Measurements from ENCODE around the gene OLA1. TPM values are rescaled to one million over a fixed set of nuclear protein-coding genes. Genes with fewer than 3 reads are reported as not detected.

The OLA1 gene
- total RNA-seq, 2 experiments from 2014 or later, result 64.3 to 83.1 TPM

- H3K4me1 Mint-ChIP-seq, result peaks cover 12% of the 10 kb centered on the region
- ATAC-seq (no peak), DNase-seq (no peak)
- CTCF ChIA-PET, result no interaction called here
- no peak overlapping the region for H3K4me3 Mint-ChIP-seq
- H3K36me3 Mint-ChIP-seq, result no peaks in the 10 kb centered on the region
- no peak overlapping the region for H3K27ac Mint-ChIP-seq
- H3K27me3 Mint-ChIP-seq, result peaks cover 6% of the 10 kb centered on the region
- H3K9me3 Mint-ChIP-seq (ENCODE audit: low read depth), result no peaks in the 10 kb centered on the region
These were observed 211.5 kb downstream of the OLA1 start for GRCh38 chr2:174036825-174037224.

- H3K27me3 Mint-ChIP-seq, result peaks cover 6% of the 10 kb centered on the region
- H3K36me3 Mint-ChIP-seq, result no peaks in the 10 kb centered on the region
- H3K9me3 Mint-ChIP-seq (ENCODE audit: low read depth), result no peaks in the 10 kb centered on the region
- DNase-seq, result no peak
- H3K27ac Mint-ChIP-seq, result no peak overlapping the region
- CTCF ChIA-PET, result no interaction called here
- H3K4me1 Mint-ChIP-seq, result peaks cover 12% of the 10 kb centered on the region
- no peak for ATAC-seq
- no peak overlapping the region for H3K4me3 Mint-ChIP-seq
These were observed 212.2 kb downstream of the OLA1 start for GRCh38 chr2:174035981-174036742.

GRCh38 chr2:174035117-174035635 lies 213.2 kb downstream of the OLA1 start:
- Mint-ChIP-seq H3K4me1 (peaks cover 12% of the 10 kb centered on the region), H3K4me3 (no peak overlapping the region), H3K9me3 (ENCODE audit: low read depth) (no peaks in the 10 kb centered on the region), H3K27me3 (peaks cover 10% of the 10 kb centered on the region), H3K36me3 (no peaks in the 10 kb centered on the region), H3K27ac (no peak overlapping the region)
- DNase-seq, result no peak
- no peak for ATAC-seq
- CTCF ChIA-PET, result no interaction called here

GRCh38 chr2:174033163-174033550 lies 215.2 kb downstream of the OLA1 start:
- no peak overlapping the region for H3K27ac Mint-ChIP-seq
- H3K27me3 Mint-ChIP-seq, result peaks cover 10% of the 10 kb centered on the region
- no peak overlapping the region for H3K4me3 Mint-ChIP-seq
- CTCF ChIA-PET, result no interaction called here
- H3K9me3 Mint-ChIP-seq (ENCODE audit: low read depth), result no peaks in the 10 kb centered on the region
- ATAC-seq (no peak), DNase-seq (no peak)
- H3K4me1 Mint-ChIP-seq, result no peaks in the 10 kb centered on the region
- H3K36me3 Mint-ChIP-seq, result no peaks in the 10 kb centered on the region

GRCh38 chr2:174031226-174031625 lies 217.1 kb downstream of the OLA1 start:
- Mint-ChIP-seq H3K4me3 (no peak overlapping the region), H3K27ac (no peak overlapping the region), H3K9me3 (ENCODE audit: low read depth) (no peaks in the 10 kb centered on the region), H3K27me3 (peaks cover 6% of the 10 kb centered on the region), H3K36me3 (no peaks in the 10 kb centered on the region), H3K4me1 (no peaks in the 10 kb centered on the region)
- CTCF ChIA-PET, result no interaction called here
- DNase-seq (no peak), ATAC-seq (no peak)

GRCh38 chr2:174028935-174029334 lies 219.4 kb downstream of the OLA1 start:
- H3K36me3 Mint-ChIP-seq, result no peaks in the 10 kb centered on the region
- CTCF ChIA-PET, result no interaction called here
- ATAC-seq, result no peak
- no peak overlapping the region for H3K4me3 Mint-ChIP-seq
- H3K27me3 Mint-ChIP-seq, result peaks cover 6% of the 10 kb centered on the region
- peaks cover 4% of the 10 kb centered on the region for H3K9me3 Mint-ChIP-seq (ENCODE audit: low read depth)
- no peak overlapping the region for H3K27ac Mint-ChIP-seq
- H3K4me1 Mint-ChIP-seq, result peaks cover 4% of the 10 kb centered on the region
- DNase-seq, result no peak

GRCh38 chr2:174027956-174028355 lies 220.4 kb downstream of the OLA1 start:
- ATAC-seq, result no peak
- CTCF ChIA-PET, result no interaction called here
- H3K27ac Mint-ChIP-seq, result no peak overlapping the region
- H3K4me3 Mint-ChIP-seq, result no peak overlapping the region
- H3K27me3 Mint-ChIP-seq, result peaks cover 3% of the 10 kb centered on the region
- peaks cover 4% of the 10 kb centered on the region for H3K9me3 Mint-ChIP-seq (ENCODE audit: low read depth)
- H3K4me1 Mint-ChIP-seq, result peaks cover 4% of the 10 kb centered on the region
- H3K36me3 Mint-ChIP-seq, result no peaks in the 10 kb centered on the region
- DNase-seq, result no peak

- peaks cover 4% of the 10 kb centered on the region for H3K4me1 Mint-ChIP-seq
- H3K4me3 Mint-ChIP-seq, result no peak overlapping the region
- ATAC-seq, result no peak
- H3K27ac Mint-ChIP-seq, result no peak overlapping the region
- no peak for DNase-seq
- CTCF ChIA-PET, result interaction anchor here (0.7 kb wide), 1 partner anchor 31 kb away, joined by 3 read pairs; no protein-coding TSS in a partner anchor
- peaks cover 10% of the 10 kb centered on the region for H3K27me3 Mint-ChIP-seq
- no peaks in the 10 kb centered on the region for H3K36me3 Mint-ChIP-seq
- H3K9me3 Mint-ChIP-seq (ENCODE audit: low read depth), result peaks cover 4% of the 10 kb centered on the region
These were observed 222.0 kb downstream of the OLA1 start for GRCh38 chr2:174026122-174026845.

- Mint-ChIP-seq H3K4me3 (no peak overlapping the region), H3K36me3 (no peaks in the 10 kb centered on the region), H3K27me3 (peaks cover 6% of the 10 kb centered on the region), H3K4me1 (peaks cover 4% of the 10 kb centered on the region), H3K27ac (no peak overlapping the region), H3K9me3 (ENCODE audit: low read depth) (peaks cover 4% of the 10 kb centered on the region)
- CTCF ChIA-PET, result interaction anchor here (0.7 kb wide), 1 partner anchor 31 kb away, joined by 3 read pairs; no protein-coding TSS in a partner anchor
- DNase-seq (no peak), ATAC-seq (no peak)
These were observed 222.8 kb downstream of the OLA1 start for GRCh38 chr2:174025271-174026121.

- H3K27ac Mint-ChIP-seq, result no peak overlapping the region
- DNase-seq (no peak), ATAC-seq (no peak)
- no peaks in the 10 kb centered on the region for H3K36me3 Mint-ChIP-seq
- H3K4me1 Mint-ChIP-seq, result peaks cover 4% of the 10 kb centered on the region
- H3K27me3 Mint-ChIP-seq, result peaks cover 6% of the 10 kb centered on the region
- CTCF ChIA-PET, result no interaction called here
- peaks cover 4% of the 10 kb centered on the region for H3K9me3 Mint-ChIP-seq (ENCODE audit: low read depth)
- H3K4me3 Mint-ChIP-seq, result no peak overlapping the region
These were observed 223.6 kb downstream of the OLA1 start for GRCh38 chr2:174024524-174025270.

GRCh38 chr2:174023591-174024523 lies 224.5 kb downstream of the OLA1 start:
- Mint-ChIP-seq H3K27me3 (peaks cover 6% of the 10 kb centered on the region), H3K9me3 (ENCODE audit: low read depth) (peaks cover 4% of the 10 kb centered on the region), H3K4me1 (peaks cover 4% of the 10 kb centered on the region), H3K36me3 (no peaks in the 10 kb centered on the region), H3K4me3 (no peak overlapping the region), H3K27ac (no peak overlapping the region)
- no peak for DNase-seq
- ATAC-seq, result no peak
- CTCF ChIA-PET, result no interaction called here
